Measurements from ENCODE around the gene HNRNPU.
A peak's percentile ranks its signal among the peaks of the same experiment; 100 is the strongest.

Gene HNRNPU
- 1,527 reads per million, percentile 100 among the genes with 10 or more reads in this experiment for total RNA-seq

DNA sequence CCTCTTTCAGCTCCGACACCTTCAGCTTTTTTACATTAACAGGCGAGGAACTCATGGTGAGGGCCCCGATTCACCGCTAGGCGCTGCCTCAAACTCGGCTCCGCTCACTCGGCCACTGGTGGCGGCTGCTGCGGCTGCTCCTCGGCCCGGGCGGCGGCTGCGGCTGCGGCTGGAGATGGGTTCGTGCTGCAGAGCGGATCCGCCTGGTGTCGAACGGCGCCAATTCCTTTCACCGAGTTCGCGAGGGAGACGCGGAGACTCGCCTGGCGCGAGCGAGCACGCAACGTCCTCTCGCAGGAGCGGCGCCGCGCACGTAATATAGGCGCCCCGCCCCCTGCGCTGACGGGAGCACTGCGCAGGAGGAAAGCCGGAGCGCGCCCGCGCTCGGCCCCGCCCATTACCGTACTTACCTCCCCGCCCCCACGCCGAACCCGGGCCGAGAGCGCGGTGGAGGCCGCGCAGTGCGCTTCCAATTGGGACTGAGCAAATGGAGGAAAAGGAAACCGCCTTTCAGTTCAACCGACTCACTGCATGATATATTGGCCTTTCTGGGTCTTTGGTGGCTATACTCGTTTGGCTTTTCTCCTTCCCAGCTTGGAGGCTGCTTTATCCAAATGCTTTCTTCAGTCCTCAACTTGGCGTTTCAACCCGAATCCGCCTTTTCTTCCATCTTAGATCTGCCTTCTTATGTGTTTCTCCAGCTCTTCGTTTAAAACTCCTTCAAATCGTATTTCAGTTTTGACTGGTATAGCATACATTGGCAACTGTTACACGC, at the start of gene HNRNPU:
HNRNPU (minus strand) TSS at position 291 of the 775 bp plus-strand sequence; CDS start at position 55, 236 bp downstream.
- DNase-seq, result peak; percentile 94

DNA sequence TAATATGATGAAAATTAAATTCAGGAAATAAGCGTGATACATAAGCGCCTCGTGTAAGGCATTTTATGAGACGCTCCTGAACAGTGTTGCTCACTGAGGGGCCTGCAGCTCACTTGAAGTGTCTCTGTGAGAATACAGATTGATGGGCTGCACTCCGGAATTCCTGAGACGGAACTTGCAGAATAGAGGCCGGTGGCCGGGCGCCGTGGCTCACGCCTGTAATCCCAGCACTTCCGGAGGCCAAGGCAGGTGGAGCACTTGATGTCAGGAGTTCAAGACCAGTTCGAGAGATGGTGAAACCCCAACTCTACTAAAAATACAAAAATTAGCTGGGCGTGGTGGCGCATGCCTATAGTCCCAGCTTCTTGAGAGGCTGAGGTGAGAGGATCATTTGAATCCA, 49.5 kb upstream of the HNRNPU start:
- DNase-seq, result no peak

DNA sequence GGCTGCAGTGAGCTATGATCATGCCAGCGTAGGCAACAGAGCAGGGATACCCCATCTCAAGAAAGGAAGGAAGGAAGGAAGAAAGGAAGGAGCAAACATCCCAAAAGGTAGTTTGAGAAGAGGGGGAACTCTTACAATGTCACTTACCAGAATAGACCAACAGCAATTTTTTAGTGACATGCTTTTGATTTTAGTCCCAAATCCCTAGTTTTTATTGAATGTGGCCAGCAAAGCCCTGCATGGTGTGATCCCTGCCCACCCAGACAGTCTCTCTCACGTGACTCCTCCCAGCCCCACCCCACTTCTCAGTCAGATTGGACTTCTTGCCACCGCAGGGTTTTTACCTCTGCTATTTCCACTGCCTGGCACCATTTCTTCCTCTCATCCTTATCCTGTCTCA, 39.8 kb upstream of the HNRNPU start:
- no peak for DNase-seq

DNA sequence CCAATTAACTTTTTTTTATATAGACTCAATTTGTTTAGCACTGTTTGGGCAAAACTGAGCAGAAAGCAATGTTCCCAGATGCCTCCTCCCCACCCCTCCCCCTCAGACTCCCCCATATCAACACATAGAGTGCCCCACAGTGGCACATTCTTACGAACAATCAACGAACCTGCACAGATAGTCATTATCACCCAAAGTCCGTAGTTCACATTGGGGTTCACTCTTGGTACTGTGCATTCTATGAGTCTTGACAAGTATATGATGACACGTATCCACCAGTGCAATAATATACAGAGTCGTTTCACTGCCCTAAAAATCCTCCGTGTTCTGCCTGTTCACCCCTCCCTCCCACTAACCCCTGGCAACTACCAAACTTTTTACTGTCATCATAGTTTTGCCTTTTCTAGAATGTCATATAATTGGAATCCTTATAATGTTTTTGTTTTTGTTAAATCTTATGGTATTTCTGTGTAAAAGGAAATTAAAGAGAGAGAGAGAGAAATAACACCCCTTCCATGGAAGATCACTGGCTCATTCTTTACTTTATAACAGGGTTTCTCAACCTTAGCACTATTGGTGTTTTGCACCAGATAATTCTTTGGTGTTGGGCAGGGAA, 37.2 kb upstream of the HNRNPU start:
- DNase-seq, result no peak

DNA sequence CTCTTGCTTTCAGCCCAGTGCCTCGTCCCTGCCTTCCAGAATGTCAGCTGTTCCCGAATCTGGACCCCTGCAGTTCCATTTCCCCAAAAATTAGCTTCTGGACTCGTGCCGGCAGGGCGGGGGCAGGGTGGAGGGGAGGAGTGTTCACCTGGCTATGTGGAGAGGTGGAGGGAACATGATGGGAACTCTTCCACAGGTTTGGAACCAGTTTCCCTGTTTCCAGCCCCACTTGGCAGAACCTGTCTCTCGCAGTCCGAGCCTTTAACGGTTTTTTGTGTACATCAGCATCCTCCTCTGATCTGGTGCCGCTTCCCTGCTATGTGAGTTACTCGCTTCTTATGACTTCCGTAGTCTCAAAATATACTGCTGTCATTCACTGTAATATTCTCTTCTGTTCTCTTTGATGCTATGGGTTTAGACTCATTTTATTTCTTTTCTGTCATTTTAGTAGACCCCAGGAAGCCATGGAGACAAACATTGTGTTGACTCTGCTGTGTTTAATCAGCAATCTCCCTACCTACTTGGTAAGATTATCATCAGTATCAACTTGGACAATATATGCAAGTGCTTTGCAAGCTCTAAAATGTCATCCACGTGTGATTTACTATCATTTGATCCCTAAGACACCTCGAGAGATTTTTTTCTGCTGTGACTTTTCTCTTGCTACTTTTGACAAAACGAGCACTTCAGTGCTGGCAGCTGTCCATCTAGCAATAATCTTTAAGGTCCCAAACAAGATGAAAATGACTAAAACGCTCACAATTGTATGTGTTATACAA, 33.3 kb upstream of the HNRNPU start:
- no peak for DNase-seq

DNA sequence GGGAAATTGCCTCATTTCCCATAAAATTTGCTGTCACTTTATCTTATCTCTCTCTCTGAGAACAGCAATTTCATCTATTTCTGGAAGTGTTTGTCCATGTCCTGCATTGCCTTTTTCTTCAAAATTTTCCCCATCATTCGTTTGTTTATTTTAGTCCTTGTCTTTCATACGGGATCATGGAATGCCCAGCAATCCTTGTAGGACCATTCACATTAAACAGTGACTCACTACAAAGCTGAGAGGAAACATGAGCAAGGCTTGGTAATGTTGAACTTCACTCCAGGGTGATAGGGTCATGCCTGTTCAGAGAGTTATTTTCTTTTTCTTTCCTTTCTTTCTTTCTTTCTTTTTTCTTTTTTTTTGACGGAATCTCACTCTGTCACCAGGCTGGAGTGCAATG, 32.2 kb upstream of the HNRNPU start:
- no peak for DNase-seq

DNA sequence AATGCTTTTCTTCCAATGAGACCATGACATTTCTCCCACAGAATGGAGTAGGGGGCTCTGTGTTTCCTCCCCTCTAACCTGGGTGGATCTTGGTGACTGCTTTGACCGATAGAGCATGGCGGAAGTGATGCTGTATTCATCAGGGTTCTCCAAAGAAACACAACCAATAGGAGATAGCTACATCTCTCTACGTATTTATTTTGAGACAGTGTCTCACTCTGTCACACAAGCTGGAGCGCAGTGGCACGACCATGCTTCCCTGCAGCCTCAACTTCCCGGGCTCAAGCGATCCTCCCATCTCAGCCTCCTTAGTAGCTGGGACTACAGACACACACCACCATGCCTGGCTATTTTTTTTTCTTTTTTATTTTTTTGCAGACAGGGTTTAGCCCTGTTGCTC, 29.5 kb upstream of the HNRNPU start:
- DNase-seq, result no peak

DNA sequence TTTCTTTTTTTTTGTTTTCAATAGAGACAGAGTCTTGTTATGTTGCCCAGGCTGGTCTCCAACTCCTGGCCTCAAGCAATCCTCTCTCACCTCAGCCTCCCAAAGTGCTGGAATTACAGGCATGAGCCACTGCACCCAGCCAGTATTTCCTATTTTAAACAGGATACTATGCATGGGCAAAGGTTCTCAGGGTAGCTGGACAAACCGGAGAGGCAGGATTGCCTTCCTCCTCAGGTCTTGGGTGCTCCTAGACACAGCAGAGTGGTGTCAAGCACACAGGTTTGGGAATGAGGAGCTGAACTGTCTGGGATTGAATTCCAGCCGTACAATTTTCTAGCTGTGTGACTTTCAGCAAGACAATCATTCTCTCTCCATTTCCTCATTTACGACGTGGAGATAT, 22.9 kb upstream of the HNRNPU start:
- no peak for DNase-seq

DNA sequence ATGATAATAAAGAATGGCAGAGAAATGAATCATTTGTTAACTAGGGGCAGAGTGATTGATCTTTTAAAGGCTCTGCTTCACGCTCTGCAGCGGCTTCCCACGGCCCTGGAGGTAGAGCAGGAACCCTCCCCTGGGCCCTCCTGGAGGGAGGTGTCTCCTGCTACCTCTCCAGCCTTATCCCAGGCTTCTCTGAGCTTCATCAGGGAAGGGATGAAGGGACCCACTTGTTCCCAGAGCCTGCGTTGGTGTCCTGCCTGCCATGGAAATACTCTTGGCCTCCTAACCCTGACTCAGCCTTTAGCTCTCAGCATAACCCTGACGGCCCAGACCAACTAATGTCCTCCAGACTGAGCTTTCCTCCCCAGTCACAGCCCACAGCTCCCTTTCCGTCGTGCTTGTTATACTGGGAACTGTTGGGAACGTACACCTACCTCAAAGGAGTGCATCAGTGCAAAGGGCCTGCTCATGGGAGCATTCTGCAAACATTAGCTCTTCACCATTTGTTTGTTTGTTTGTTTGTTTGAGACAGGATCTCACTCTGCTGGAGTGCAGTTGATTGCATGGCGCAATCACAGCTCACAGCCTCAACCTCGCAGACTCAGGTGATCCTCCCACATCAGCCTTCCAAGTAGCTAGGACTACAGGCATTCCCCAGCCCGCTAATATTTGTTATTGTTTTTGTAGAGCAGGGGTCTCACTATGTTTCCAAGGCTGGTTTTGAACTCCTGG, 17.4 kb upstream of the HNRNPU start:
- no peak for DNase-seq

DNA sequence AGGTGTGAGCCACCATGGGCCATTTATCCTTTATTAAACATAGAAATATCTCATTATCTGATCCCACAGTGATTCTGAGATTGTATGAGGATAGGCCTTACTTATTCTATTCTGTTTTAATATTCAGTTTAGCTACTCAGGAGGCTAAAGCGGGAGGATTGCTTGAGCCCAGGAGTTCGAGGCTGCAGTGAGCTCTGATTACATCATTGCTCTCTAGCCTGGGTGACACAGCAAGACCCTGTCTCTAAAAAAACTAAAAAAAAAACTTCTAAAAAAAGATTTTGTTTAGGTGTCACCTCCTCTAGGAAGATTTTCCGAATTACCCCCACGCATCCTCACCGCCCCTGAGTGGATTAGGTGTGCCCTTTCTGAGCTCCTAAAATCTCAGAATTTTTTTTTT, 14.3 kb upstream of the HNRNPU start:
- DNase-seq, result no peak

DNA sequence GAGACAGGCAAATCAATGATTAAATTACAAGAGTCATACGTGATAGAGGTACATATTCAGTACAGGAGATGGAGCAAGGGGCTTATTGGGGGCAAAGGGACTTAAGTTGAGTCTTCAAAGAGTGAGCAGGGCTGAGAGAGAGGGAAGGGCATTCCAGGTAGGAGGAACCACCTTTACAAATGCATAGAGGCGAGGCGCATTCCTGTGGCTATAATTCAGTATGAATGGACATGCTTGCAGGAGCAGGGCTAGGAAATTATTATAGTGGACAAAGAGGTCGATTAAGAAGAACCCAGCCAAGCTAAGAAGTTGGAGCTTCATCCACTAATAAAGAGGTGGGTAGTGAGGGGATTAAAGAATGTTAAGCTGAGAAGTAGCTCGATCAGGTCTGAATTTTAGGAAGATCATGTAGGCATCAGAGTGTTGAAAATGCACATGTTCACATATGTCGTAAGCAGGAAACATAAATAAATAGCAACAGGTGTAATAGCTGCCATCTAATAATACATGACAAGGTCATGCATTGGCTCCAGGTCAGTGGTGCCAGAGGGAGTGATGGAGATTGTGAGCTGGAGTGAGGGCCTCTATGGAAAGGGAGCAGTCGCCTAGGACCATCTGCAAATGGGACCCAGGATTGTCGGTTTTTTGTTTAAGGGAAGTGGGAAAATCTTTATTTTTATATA, 12.0 kb upstream of the HNRNPU start:
- no peak for DNase-seq

DNA sequence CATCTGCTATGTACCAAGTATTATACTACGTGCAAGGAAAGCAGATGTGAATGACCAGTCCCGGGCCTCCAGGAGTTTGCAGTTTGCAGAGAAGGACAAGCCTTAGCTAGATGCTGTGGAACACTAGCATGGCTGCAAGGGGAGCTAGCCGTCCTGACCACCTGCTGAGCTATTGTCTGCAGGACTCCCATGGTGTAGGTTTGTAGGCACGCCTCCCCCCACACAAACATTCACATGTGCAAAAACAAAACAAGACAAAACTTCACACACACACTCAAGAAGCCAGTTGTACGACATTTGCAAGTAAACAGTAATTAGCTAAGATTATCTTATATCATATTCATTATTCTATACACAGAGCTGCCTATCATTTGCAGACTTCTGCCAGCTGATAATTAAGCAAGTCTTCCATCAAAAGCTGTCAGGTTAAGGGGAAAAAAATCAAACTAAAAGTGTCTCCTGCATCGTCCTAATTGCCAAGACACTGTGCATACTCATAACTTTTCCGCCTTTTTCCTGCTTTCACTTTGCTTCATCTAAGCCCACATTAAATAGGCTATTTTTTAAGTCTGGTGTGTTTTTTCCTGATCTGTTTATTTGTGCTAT, 10.7 kb upstream of the HNRNPU start:
- DNase-seq, result no peak

DNA sequence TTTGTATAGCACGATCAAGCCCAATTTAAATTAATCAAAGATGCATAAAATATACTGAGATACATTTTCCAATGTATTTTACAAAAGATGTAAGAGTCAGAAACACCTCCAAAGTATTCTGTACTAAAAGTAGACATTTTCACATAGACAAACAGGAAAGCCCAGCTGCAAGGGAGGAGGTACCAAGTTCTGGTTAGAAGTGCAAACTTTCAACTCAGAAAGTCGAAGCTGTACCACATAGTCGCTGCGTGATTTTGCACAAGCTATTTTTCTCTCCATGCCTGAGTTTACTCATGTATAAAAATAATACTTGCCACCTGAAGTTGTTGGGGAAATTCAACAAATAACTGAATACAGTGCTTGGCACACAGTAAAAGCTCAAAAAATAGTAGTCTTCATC, 5.6 kb upstream of the HNRNPU start:
- no peak for DNase-seq

DNA sequence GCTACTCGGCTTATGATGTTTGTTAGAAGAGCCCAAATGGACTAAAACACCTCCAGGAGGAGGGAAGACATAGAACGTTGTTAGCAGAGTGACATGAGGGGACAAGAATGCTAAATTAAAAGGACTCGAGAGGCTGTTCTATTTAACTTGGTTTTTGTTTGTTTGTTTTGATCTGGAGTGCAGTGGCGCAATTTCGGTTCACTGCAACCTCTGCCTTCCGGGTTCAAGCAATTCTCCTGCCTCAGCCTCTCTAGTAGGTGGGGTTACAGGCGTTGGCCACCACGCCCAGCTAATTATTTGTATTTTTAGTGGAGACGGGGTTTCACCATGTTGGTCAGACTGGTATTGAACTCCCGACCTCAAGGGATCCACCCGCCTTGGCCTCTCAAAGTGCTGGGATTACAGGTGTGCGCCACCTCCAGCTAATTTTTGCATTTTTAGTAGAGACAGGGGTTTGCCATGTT, 5.1 kb upstream of the HNRNPU start:
- no peak for DNase-seq

DNA sequence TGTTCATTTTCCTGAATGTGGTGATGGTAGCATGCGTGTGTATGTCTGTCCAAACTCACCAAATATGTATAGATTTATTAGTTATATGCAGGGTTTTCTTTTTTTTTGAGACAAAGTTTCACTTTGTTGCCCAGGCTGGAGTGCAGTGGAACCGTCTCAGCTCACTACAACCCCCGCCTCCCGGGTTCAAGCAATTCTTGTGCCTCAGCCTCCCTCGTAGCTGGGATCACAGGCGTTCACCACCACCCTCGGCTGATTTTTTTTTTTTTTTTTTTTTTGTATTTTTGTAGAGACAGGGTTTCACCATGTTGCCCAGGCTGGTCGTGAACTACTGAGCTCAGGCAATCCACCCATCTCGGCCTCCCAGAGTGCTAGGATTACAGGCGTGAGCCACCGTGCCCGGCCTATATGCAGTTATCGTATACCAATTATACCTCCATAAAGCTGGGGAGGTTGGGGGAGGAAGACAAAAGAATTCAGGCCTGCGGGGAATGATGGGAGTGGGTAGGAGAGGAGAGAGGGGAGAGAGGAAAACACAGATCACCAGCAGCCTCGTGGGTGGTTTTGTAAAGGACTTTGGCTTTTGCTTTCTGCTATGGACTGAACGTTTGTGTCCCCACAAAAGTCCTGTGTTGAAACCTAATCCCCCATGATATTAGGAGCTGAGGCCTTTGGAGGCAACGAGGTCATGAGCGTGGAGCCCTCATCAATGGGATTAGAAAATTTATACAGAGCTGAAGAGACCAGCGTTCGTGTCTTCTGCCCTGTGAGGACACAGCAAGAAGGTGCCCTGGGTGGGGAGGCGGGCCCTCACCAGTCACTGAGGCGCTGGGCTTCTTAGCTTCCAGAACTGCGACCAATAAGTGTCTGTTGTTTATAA, 4.4 kb upstream of the HNRNPU start:
- DNase-seq, result no peak

DNA sequence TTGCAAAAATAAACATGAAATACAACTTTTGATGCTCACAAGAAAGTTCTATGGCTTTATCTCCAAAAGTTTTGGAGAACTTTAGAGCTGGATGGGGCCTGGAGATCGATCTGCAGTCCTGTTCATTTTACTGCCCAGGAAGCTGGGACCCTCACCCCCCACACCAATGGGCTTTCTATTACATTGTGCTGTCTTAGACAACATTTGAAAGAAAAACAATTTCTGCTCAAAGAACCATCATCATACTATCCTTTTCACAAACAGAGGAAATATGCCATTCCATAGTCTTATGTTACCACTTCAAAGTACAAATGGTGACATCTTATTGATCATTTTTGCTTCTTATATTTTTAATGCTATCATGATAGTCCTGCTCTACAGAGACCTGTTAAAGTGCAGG, 2.0 kb upstream of the HNRNPU start:
- DNase-seq, result no peak

DNA sequence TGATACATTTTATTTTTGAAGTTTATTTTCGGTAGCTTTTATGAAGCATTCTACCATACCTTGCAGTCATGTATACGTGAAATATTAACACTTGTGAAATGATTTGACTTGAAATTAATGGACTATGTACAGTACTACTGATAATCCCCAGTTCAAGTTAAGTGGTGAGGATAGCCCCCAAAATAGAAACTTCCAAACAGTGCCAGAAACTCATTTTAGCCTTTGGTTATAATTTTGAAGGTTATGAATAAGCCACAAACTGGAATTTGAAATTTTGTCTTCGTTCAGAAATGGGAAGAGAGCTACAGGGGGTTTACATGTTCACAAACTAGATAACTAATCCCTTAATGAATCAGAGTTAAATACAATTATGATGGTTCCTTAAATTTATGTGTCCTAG, 1.5 kb upstream of the HNRNPU start:
- DNase-seq, result no peak

DNA sequence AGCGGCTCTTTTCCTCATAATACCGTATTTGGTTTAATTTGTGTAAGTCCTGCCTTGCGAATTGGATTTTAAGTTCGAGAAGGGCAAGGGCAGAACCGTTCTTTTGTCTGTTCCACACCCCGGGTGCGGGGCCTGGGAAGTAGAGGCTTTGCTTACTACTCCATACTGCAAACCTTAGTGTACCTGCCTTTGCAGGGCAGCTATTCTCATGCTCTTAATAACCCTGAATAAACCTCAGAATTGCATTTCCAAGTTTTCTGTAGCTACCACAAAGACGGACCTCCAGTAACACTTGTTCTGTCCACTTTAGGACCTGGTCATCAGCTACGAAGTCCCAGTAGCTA, 657 bp upstream of the HNRNPU start:
- peak; percentile 8 for DNase-seq

DNA sequence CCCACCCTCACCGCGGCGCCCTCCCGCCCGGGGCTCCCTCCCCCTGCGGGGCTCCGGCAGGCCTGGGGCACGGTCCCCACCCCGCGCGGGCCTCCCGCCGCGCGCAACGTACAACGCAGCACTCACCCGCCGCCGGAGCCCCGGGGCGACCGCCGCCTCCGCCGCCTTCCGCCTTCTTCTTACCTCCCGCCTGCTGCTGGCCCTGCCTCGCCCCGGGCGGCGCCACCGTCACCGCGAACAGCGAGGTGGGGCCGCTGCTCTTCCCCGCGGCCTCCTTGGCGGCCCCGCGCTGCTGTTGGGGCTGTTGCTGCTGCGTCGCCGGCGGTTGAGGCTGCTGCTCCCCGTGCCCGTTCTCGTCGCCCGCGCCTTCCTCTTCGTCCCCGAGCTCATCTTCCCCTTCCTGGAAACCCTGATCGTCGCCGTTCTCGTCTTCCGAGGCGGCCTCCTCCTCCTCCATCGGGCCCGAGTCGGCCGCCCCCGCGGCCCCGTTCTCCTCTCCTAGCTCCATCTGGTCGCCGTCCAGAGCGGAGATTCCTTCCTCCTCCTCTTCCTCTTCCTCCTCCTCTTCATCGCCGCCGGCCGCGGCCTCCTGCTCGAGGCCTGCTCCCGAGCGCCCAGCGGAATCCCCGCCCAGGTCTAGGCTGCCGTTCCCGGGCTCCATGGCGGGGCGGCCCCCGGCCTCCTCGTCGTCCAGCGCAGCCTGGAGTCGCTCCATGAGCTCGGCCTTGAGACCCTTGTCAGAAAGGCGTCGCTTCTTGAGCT, 671 bp downstream of the HNRNPU start:
- no peak for DNase-seq

Measured in effector CD4-positive, alpha-beta T cell (primary cell).